ENCODE data around the gene SSBP3. TPM values are rescaled to one million over a fixed set of nuclear protein-coding genes. Genes with fewer than 3 reads are reported as not detected.

Gene SSBP3
- total RNA-seq, 2 experiments from 2014 or later = 16.5 to 44.9 TPM

GRCh38 chr1:54358503-54359168, 47.6 kb downstream of the SSBP3 start:
- Histone ChIP-seq H3K36me3 (ENCODE audit: insufficient read depth, low read length) (peaks cover 19% of the 10 kb centered on the region; the same call in 1 of the 2 replicates), H3K27ac (ENCODE audit: low read depth, low read length, poor library complexity, severe bottlenecking) (no peak overlapping the region), H3K9me2 (ENCODE audit: insufficient read depth, low read length) (no peaks in the 10 kb centered on the region), H3K4me1 (ENCODE audit: insufficient read depth, low read length, poor library complexity, severe bottlenecking) (peaks cover 59% of the 10 kb centered on the region), H4K20me1 (ENCODE audit: insufficient read depth, low read length) (0 out of 2 replicates have a peak, but pooled peaks cover 10% of the 10 kb centered on the region), H3K9me3 (ENCODE audit: low read length) (no peaks in the 10 kb centered on the region), H3K4me3 (ENCODE audit: low read depth, low read length, poor library complexity, severe bottlenecking) (no peak overlapping the region), H3K4me2 (ENCODE audit: low read length) (no peak overlapping the region), H2AFZ (ENCODE audit: low read length) (no peak overlapping the region), H3K79me2 (ENCODE audit: insufficient read depth, low read depth, low read length) (peaks cover 11% of the 10 kb centered on the region; the same call in 1 of the 2 replicates)
- DNase-seq (ENCODE audit: low spot score) = no peak
- TF ChIP-seq EZH2phosphoT487 (IDR thresholded peaks at IDR 0.05; ENCODE audit: borderline replicate concordance, low read depth, low read length) = no peak
- no peak for TF ChIP-seq CTCF (conservative IDR thresholded peaks at IDR 0.05; ENCODE audit: low read length)
- intact Hi-C loops (cut with micrococcal nuclease; ENCODE audit: unreplicated experiment) = no loop called here
- no TSS peak for BruUV-seq (replicated peaks)
- CTCF ChIA-PET (ENCODE audit: unreplicated experiment) = interaction anchor here (0.5 kb wide), 1 partner anchor 46 kb away, joined by 4 read pairs; no protein-coding TSS in a partner anchor
- POLR2A ChIA-PET = interaction anchor here (0.6 to 0.9 kb wide), 3 partner anchors 42 to 301 kb away, joined by 3 read pairs; no protein-coding TSS in a partner anchor

GRCh38 chr1:54357967-54358366, 48.2 kb downstream of the SSBP3 start:
- POLR2A ChIA-PET = interaction anchor here (0.6 kb wide), 1 partner anchor 42 kb away, joined by 3 read pairs; no protein-coding TSS in a partner anchor

More at GRCh38 chr1:54357967-54358366, 48.2 kb downstream of the SSBP3 start:
- Histone ChIP-seq H3K9me2 (ENCODE audit: insufficient read depth, low read length) (no peaks in the 10 kb centered on the region), H2AFZ (ENCODE audit: low read length) (no peak overlapping the region), H3K36me3 (ENCODE audit: insufficient read depth, low read length) (peaks cover 19% of the 10 kb centered on the region; the same call in 1 of the 2 replicates), H3K4me1 (ENCODE audit: insufficient read depth, low read length, poor library complexity, severe bottlenecking) (peaks cover 52% of the 10 kb centered on the region), H3K4me2 (ENCODE audit: low read length) (no peak overlapping the region), H3K79me2 (ENCODE audit: insufficient read depth, low read depth, low read length) (peaks cover 5% of the 10 kb centered on the region; the same call in 1 of the 2 replicates), H3K4me3 (ENCODE audit: low read depth, low read length, poor library complexity, severe bottlenecking) (no peak overlapping the region), H3K9me3 (ENCODE audit: low read length) (no peaks in the 10 kb centered on the region), H4K20me1 (ENCODE audit: insufficient read depth, low read length) (0 out of 2 replicates have a peak, but pooled peaks cover 10% of the 10 kb centered on the region), H3K27ac (ENCODE audit: low read depth, low read length, poor library complexity, severe bottlenecking) (no peak overlapping the region)
- intact Hi-C loops (cut with micrococcal nuclease; ENCODE audit: unreplicated experiment) = no loop called here
- no TSS peak for BruUV-seq (replicated peaks)
- CTCF ChIA-PET (ENCODE audit: unreplicated experiment) = interaction anchor here (0.5 kb wide), 1 partner anchor 46 kb away, joined by 4 read pairs; no protein-coding TSS in a partner anchor
- TF ChIP-seq CTCF (conservative IDR thresholded peaks at IDR 0.05; ENCODE audit: low read length) (no peak), EZH2phosphoT487 (IDR thresholded peaks at IDR 0.05; ENCODE audit: borderline replicate concordance, low read depth, low read length) (no peak)
- DNase-seq (ENCODE audit: low spot score) = no peak
